Thymus (tissue), 11 donors: Measurements from ENCODE around the gene LAMC1. TPM values are rescaled to one million over a fixed set of nuclear protein-coding genes. Genes with fewer than 3 reads are reported as not detected.
"Not testable (repeated sequence)": the region's sequence is repeated elsewhere in the genome, so short reads cannot be mapped to it uniquely, and the experiment has no call there.

Source experiments
- DNase-seq, 9 donors: peaks; one replicate each; pipeline ENCODE4 v3.0.0-alpha.2; 2013; ENCODE audit warnings: low spot score in 9 of 9, low read depth in 6 of 9, missing footprints in 1 of 9
- H3K27ac ChIP-seq, 2 donors: one replicate each; pipeline ENCODE4 v1.5.1; 2013; ENCODE audit warnings: control low read depth in 1 of 2, low read depth in 1 of 2, low read length in 1 of 2, mild to moderate bottlenecking in 1 of 2, moderate library complexity in 1 of 2
- H3K27me3 ChIP-seq, 2 donors: one replicate each; pipeline ENCODE4 v1.5.1; 2013; ENCODE audit warnings: low read length in 1 of 2; ENCODE audit not compliant: control insufficient read depth in 2 of 2, insufficient read depth in 1 of 2
- H3K36me3 ChIP-seq, 2 donors: one replicate each; pipeline ENCODE4 v1.5.1; 2013; ENCODE audit warnings: low read length in 1 of 2, mild to moderate bottlenecking in 1 of 2, moderate library complexity in 1 of 2; ENCODE audit not compliant: control insufficient read depth in 2 of 2, insufficient read depth in 2 of 2
- H3K4me1 ChIP-seq, 2 donors: one replicate each; pipeline ENCODE4 v1.5.1; 2013; ENCODE audit warnings: low read length in 2 of 2; ENCODE audit not compliant: control insufficient read depth in 2 of 2, insufficient read depth in 2 of 2
- H3K4me3 ChIP-seq, 2 donors: one replicate each; pipeline ENCODE4 v1.5.1; 2013; ENCODE audit warnings: low read length in 2 of 2, control low read depth in 1 of 2, mild to moderate bottlenecking in 1 of 2
- H3K9me3 ChIP-seq, 2 donors: one replicate each; pipeline ENCODE4 v1.5.1; 2013; ENCODE audit warnings: low read length in 1 of 2, mild to moderate bottlenecking in 1 of 2; ENCODE audit not compliant: control insufficient read depth in 2 of 2, insufficient read depth in 1 of 2
- WGBS: extraction: QIAGEN DNeasy Blood & Tissue Kit; methylation state at CpG from one replicate; pipeline ENCODE4 v1.1.7; 2013; 5-methylcytosine and 5-hydroxymethylcytosine counted together
- polyA plus RNA-seq: library from polyadenylated mRNA; stranded (reverse); fragments of 200-250 nt; gene quantifications from one replicate; pipeline ENCODE4 v1.2.3, GENCODE V29; 2013
- total RNA-seq: library from RNA; stranded (reverse); fragments of 120-200 nt; gene quantifications from one replicate; pipeline ENCODE4 v1.2.4, GENCODE V29; 2013
- donor health status: healthy.

LAMC1 gene
- total and polyA plus RNA-seq, 2 donors, result 12.6 to 20.5 TPM

DNA sequence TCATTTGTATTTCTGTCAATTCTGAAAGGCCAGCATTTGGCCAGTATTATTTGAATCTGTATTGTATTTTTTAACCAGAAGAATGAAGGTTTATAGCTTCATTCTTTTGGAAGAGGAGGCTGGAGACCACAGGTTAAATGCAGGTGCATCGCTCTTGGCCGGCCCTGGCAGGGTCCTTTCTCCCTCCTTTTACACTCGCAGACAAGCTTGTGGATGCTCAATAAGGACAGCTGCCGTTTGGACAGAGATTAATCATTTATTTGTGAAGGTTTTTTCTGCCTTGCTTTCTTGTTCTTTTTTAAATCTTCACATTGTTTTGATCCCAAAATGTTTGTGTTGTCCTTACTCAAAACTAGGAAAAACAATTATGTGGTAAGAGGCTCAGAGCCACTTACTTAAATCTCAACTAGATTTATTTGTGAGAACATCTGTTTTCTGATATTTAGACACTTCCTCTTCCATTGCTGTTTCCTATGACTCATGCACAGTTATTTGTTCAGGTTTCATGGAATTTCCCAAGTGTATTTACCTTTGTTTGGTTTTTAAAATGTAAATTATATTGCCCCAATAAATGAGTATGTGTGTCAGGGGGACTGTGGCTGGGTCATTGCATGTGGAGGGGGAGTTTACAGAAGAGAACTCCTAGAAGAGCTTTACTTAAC lies 116.2 kb downstream of the LAMC1 start:
- H3K4me3 ChIP-seq, result no peak overlapping the region
- H3K36me3 ChIP-seq, result no peaks in the 10 kb centered on the region
- H3K4me1 ChIP-seq, result peaks cover 5 to 8% of the 10 kb centered on the region in 2 donors
- no peak for DNase-seq
- WGBS, result 92% methylated on average over 4 of the region's 4 CpGs
- no peaks in the 10 kb centered on the region for H3K27me3 ChIP-seq
- H3K27ac ChIP-seq, result no peak overlapping the region
- no peaks in the 10 kb centered on the region for H3K9me3 ChIP-seq

DNA sequence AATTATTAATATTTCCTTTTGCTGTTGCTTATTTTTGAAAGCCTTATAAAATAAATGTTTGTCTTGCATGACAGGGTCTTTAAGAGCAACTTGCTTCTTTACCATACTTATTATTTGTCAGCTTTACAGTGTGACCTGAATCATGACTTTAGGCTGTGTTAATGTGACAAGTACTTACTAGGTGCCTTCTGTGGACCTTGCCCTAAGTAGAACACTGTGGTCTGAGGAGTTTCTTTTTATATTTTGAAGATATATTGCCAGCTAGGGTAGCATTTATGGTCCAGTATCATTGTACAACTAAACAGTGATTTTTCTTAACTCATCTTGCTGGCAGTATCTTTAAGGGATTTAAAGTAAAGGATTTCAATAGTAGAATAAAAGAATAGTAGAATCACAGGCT lies 117.4 kb downstream of the LAMC1 start:
- no peaks in the 10 kb centered on the region for H3K27me3 ChIP-seq
- no peaks in the 10 kb centered on the region for H3K9me3 ChIP-seq
- H3K4me1 ChIP-seq, result peaks cover 9 to 10% of the 10 kb centered on the region in 2 donors
- no peaks in the 10 kb centered on the region for H3K36me3 ChIP-seq
- DNase-seq, result no peak
- no peak overlapping the region for H3K27ac ChIP-seq
- H3K4me3 ChIP-seq, result no peak overlapping the region

DNA sequence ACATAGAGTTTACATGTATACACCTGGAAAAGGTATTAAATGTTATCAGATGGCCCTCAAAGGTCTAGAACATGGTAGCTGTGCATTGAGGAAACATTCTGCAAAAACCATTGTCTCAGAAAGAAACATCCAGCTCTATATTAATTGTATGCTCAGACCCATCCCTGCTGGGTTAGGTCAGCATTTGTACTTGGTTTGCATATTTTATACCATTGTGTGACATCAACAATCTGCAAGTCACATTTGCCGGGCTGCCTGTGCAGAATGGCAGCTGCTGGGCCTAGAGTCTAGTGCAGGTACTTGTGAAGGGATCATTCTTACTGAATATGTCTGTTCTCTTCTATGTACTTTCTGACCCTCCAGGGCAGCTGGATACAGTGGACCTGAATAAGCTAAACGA lies 119.0 kb downstream of the LAMC1 start:
- Histone ChIP-seq H3K36me3 (no peaks in the 10 kb centered on the region), H3K27ac (no peak overlapping the region), H3K4me1 (peaks cover 9 to 10% of the 10 kb centered on the region in 2 donors), H3K27me3 (no peaks in the 10 kb centered on the region), H3K9me3 (no peaks in the 10 kb centered on the region), H3K4me3 (no peak overlapping the region)
- no peak for DNase-seq
- WGBS, result 94% methylated on average over 2 of the region's 2 CpGs

DNA sequence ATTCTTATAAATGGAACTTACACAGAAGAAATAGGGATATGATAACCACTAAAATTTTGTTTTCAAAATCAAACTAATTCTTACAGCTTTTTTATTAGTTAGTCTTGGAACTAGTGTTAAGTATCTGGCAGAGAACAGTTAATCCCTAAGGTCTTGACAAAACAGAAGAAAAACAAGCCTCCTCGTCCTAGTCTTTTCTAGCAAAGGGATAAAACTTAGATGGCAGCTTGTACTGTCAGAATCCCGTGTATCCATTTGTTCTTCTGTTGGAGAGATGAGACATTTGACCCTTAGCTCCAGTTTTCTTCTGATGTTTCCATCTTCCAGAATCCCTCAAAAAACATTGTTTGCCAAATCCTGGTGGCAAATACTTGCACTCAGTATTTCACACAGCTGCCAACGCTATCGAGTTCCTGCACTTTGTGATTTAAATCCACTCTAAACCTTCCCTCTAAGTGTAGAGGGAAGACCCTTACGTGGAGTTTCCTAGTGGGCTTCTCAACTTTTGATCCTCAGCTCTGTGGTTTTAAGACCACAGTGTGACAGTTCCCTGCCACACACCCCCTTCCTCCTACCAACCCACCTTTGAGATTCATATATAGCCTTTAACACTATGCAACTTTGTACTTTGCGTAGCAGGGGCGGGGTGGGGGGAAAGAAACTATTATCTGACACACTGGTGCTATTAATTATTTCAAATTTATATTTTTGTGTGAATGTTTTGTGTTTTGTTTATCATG lies 120.5 kb downstream of the LAMC1 start:
- H3K4me1 ChIP-seq, result peaks cover 9 to 10% of the 10 kb centered on the region in 2 donors
- peak in 2 of 9 donors; percentile 8 to 28 for DNase-seq
- H3K4me3 ChIP-seq, result no peak overlapping the region
- H3K36me3 ChIP-seq, result no peaks in the 10 kb centered on the region
- WGBS, result 31% methylated on average over 7 of the region's 7 CpGs
- H3K9me3 ChIP-seq, result no peaks in the 10 kb centered on the region
- H3K27me3 ChIP-seq, result no peaks in the 10 kb centered on the region
- H3K27ac ChIP-seq, result no peak overlapping the region

DNA sequence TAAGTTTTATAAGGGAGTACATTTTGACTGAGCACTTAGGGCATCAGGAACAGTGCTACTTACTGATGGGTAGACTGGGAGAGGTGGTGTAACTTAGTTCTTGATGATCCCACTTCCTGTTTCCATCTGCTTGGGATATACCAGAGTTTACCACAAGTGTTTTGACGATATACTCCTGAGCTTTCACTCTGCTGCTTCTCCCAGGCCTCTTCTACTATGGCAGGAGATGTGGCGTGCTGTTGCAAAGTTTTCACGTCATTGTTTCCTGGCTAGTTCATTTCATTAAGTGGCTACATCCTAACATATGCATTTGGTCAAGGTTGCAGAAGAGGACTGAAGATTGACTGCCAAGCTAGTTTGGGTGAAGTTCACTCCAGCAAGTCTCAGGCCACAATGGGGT lies 121.5 kb downstream of the LAMC1 start:
- no peaks in the 10 kb centered on the region for H3K27me3 ChIP-seq
- peaks cover 9 to 10% of the 10 kb centered on the region in 2 donors for H3K4me1 ChIP-seq
- H3K9me3 ChIP-seq, result no peaks in the 10 kb centered on the region
- WGBS, result 25% methylated on average over 3 of the region's 3 CpGs
- H3K4me3 ChIP-seq, result no peak overlapping the region
- no peaks in the 10 kb centered on the region for H3K36me3 ChIP-seq
- DNase-seq, result no peak
- no peak overlapping the region for H3K27ac ChIP-seq

DNA sequence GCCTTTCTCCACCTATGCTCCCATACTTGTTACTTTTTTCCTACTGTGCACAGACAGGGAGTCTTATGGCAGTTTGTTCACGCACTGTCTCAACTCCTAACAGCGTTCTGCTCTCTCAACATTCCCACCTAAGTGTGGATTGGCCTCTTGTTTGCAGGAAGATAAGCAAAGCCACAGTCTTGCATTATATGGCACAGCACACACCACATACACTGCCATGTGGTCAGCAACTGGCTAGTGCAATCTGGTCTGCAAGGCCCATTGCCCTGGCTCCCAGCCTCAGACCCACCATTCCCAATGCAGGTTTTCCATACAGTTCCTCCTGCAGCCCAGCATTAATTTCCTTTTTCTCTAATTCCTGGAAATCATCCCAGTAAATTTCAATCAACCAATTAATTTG lies 124.5 kb downstream of the LAMC1 start:
- H3K27ac ChIP-seq, result no peak overlapping the region
- no peak overlapping the region for H3K4me3 ChIP-seq
- no peaks in the 10 kb centered on the region for H3K9me3 ChIP-seq
- no peaks in the 10 kb centered on the region for H3K27me3 ChIP-seq
- H3K4me1 ChIP-seq, result peaks cover 9 to 10% of the 10 kb centered on the region in 2 donors
- no peak for DNase-seq
- 100% methylated on average over 2 of the region's 2 CpGs for WGBS
- no peaks in the 10 kb centered on the region for H3K36me3 ChIP-seq

DNA sequence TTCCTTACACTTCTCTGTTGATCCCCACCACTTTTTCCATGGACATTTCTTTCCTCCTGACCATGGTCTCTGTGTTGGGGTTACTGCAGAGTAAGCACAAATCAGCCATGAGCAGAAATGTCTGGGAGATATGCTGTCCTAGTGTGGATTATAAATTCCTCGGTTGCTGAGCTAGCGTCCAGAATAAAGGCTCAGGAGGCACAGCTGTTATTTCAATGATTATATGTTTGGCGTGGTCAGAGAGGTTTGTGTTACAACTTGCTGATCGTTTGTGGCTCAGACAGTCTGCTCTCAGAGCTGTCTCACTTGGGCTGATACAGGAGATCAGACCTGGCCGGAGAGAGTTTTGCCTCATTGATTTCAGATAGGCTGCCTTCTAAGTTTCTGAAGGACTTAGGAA lies 125.4 kb downstream of the LAMC1 start:
- H3K36me3 ChIP-seq, result no peaks in the 10 kb centered on the region
- H3K4me3 ChIP-seq, result no peak overlapping the region
- H3K27me3 ChIP-seq, result no peaks in the 10 kb centered on the region
- 88% methylated on average over 5 of the region's 5 CpGs for WGBS
- H3K9me3 ChIP-seq, result no peaks in the 10 kb centered on the region
- peak overlapping the region in 1 of 2 donors; percentile 19 for H3K27ac ChIP-seq
- no peak for DNase-seq
- peaks cover 9 to 10% of the 10 kb centered on the region in 2 donors for H3K4me1 ChIP-seq

DNA sequence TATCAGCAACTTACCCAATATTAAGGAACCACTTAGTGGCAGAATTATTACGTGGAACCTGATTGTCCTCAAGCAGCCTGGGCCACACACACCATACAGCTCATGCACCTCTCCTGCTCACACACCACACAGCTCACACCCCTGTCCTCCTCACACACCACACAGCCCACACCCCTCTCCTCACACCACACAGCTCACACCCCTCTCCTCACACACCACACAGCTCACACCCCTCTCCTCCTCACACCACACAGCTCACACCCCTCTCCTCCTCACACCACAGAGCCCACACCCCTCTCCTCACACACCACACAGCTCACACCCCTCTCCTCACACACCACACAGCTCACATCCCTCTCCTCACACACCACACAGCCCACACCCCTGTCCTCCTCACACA lies 126.1 kb downstream of the LAMC1 start:
- WGBS, result 95% methylated on average over 1 of the region's 1 CpG
- H3K4me3 ChIP-seq, result no peak overlapping the region
- H3K4me1 ChIP-seq, result peaks cover 3 to 5% of the 10 kb centered on the region in 2 donors
- no peaks in the 10 kb centered on the region for H3K9me3 ChIP-seq
- H3K27me3 ChIP-seq, result no peaks in the 10 kb centered on the region
- DNase-seq, result no peak
- no peaks in the 10 kb centered on the region for H3K36me3 ChIP-seq
- H3K27ac ChIP-seq, result peak overlapping the region in 1 of 2 donors; percentile 21

DNA sequence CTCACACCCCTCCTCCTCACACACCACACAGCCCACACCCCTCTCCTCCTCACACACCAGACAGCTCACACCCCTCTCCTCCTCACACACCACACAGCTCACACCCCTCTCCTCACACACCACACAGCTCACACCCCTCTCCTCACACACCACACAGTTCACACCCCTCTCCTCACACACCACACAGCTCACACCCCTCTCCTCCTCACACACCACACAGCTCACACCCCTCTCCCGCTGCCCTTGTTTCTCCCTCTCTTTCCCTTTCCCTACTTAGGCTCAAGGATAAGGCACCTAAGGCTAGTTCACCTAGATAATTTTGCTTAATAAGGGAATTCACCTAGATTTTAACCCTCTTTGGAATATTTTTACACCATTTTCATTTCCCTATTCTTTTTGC lies 126.8 kb downstream of the LAMC1 start:
- H3K4me3 ChIP-seq, H3K27ac ChIP-seq, H3K36me3 ChIP-seq, H3K9me3 ChIP-seq, DNase-seq, H3K27me3 ChIP-seq, H3K4me1 ChIP-seq: not testable (repeated sequence)
- WGBS, result 95% methylated on average over 1 of the region's 1 CpG
